Measurements from ENCODE around the gene LTF. TPM values are rescaled to one million over a fixed set of nuclear protein-coding genes. Genes with fewer than 3 reads are reported as not detected.

Gene LTF
- total RNA-seq, 6 experiments from 2014 or later: 0.19 to 3.6 (median 2.0) TPM

- H3K36me3 ChIP-seq: no peaks in the 10 kb centered on the region
- DNase-seq (peak in 1 of 3 donors; percentile 33), ATAC-seq (no peak)
- H3K4me1 ChIP-seq: peaks cover 0 to 11% (median 0%) of the 10 kb centered on the region in 4 donors
- intact Hi-C loops (cut with DNase I): no loop called here
- H3K27ac ChIP-seq: no peak overlapping the region
- TF ChIP-seq CTCF (IDR thresholded peaks at IDR 0.05) (no peak), POLR2A (IDR thresholded peaks at IDR 0.05) (no peak)
- H3K27me3 ChIP-seq: no peaks in the 10 kb centered on the region
- WGBS (ENCODE audit: insufficient coverage, low coverage, low lambda C conversion rate, missing lambda C conversion rate): 68% methylated on average over 2 of the region's 2 CpGs
- H3K4me3 ChIP-seq: no peak overlapping the region
- H3K9me3 ChIP-seq: peaks cover 0 to 3% (median 0%) of the 10 kb centered on the region in 4 donors
Measured at GRCh38 chr3:46472736-46473135, 8.0 kb upstream of the LTF start.

- DNase-seq: peak in 1 of 3 donors; percentile 40
- no peaks in the 10 kb centered on the region for H3K36me3 ChIP-seq
- intact Hi-C loops (cut with DNase I): no loop called here
- WGBS (ENCODE audit: insufficient coverage, low coverage, low lambda C conversion rate, missing lambda C conversion rate): no CpG with 5 or more reads among the region's 5 CpGs
- H3K9me3 ChIP-seq: peaks cover 0 to 3% (median 0%) of the 10 kb centered on the region in 4 donors
- H3K27ac ChIP-seq: no peak overlapping the region
- peaks cover 0 to 11% (median 0%) of the 10 kb centered on the region in 4 donors for H3K4me1 ChIP-seq
- no peaks in the 10 kb centered on the region for H3K27me3 ChIP-seq
- no peak overlapping the region for H3K4me3 ChIP-seq
- no peak for ATAC-seq
- TF ChIP-seq POLR2A (IDR thresholded peaks at IDR 0.05): no peak
- TF ChIP-seq CTCF (IDR thresholded peaks at IDR 0.05): no peak
Measured at GRCh38 chr3:46471371-46471914, 6.7 kb upstream of the LTF start.

GRCh38 chr3:46470831-46471230, 6.1 kb upstream of the LTF start:
- DNase-seq: peak in 1 of 3 donors; percentile 23
- WGBS (ENCODE audit: insufficient coverage, low coverage, low lambda C conversion rate, missing lambda C conversion rate): 86% methylated on average over 1 of the region's 4 CpGs
- peaks cover 0 to 11% (median 0%) of the 10 kb centered on the region in 4 donors for H3K4me1 ChIP-seq
- H3K4me3 ChIP-seq: no peak overlapping the region
- H3K27ac ChIP-seq: no peak overlapping the region
- H3K36me3 ChIP-seq: no peaks in the 10 kb centered on the region
- no peaks in the 10 kb centered on the region for H3K27me3 ChIP-seq
- no peak for ATAC-seq
- H3K9me3 ChIP-seq: peaks cover 0 to 3% (median 0%) of the 10 kb centered on the region in 4 donors
- intact Hi-C loops (cut with DNase I): no loop called here
- TF ChIP-seq CTCF (IDR thresholded peaks at IDR 0.05) (no peak), POLR2A (IDR thresholded peaks at IDR 0.05) (no peak)

- DNase-seq (peak in 1 of 3 donors; percentile 41), ATAC-seq (peak in 3 of 4 donors; percentile 38 to 66 (median 52))
- TF ChIP-seq CTCF (IDR thresholded peaks at IDR 0.05) (no peak), POLR2A (IDR thresholded peaks at IDR 0.05) (no peak)
- no peaks in the 10 kb centered on the region for H3K36me3 ChIP-seq
- no peak overlapping the region for H3K27ac ChIP-seq
- H3K4me1 ChIP-seq: peaks cover 0 to 11% (median 0%) of the 10 kb centered on the region in 4 donors
- WGBS (ENCODE audit: insufficient coverage, low coverage, low lambda C conversion rate, missing lambda C conversion rate): 67% methylated on average over 1 of the region's 3 CpGs
- no peak overlapping the region for H3K4me3 ChIP-seq
- H3K9me3 ChIP-seq: no peaks in the 10 kb centered on the region
- H3K27me3 ChIP-seq: no peaks in the 10 kb centered on the region
- intact Hi-C loops (cut with DNase I): no loop called here
Measured at GRCh38 chr3:46469680-46470357, 5.1 kb upstream of the LTF start.

Data from right lobe of liver (tissue), 6 donors.